GM18520 (cell line): ENCODE data around the gene C14orf132.
"Not testable (repeated sequence)": the region's sequence is repeated elsewhere in the genome, so short reads cannot be mapped to it uniquely, and the experiment has no call there.

Source experiments
- ATAC-seq: cut with Tn5 transposase; IDR thresholded peaks from one replicate; pipeline ENCODE4 v1.9.1; 2021; ENCODE audit not compliant: unreplicated experiment

Gene C14orf132

DNA sequence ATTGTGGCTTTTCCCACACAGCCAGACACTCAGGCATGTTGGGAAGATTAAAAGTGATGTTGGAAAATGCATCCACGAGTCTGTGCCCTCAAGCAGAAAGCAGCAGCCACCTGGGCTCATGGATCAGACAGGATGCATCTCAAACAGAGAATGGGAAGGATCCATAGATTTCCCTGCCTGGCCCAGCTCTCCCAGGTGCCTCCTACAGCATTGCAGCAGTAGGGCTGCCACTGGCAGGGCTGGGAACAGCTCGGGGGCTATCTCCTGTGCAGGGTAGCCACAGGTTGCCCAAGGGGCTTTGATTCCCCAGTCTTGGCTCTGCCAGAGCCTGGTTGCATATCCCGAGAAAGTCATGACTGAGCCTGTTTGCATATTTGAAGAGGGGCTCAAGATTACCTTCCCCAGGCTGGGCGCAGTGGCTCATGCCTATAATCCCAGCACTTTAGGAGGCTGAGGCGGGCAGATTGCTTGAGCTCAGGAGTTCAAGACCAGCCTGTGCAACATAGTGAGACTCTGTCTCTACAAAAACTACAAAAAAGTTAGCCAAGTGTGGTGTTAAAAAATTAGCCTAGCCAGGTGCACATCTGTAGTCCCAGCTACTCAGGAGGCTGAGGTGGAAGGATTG, 19.5 kb downstream of the C14orf132 start:
- no peak for ATAC-seq

DNA sequence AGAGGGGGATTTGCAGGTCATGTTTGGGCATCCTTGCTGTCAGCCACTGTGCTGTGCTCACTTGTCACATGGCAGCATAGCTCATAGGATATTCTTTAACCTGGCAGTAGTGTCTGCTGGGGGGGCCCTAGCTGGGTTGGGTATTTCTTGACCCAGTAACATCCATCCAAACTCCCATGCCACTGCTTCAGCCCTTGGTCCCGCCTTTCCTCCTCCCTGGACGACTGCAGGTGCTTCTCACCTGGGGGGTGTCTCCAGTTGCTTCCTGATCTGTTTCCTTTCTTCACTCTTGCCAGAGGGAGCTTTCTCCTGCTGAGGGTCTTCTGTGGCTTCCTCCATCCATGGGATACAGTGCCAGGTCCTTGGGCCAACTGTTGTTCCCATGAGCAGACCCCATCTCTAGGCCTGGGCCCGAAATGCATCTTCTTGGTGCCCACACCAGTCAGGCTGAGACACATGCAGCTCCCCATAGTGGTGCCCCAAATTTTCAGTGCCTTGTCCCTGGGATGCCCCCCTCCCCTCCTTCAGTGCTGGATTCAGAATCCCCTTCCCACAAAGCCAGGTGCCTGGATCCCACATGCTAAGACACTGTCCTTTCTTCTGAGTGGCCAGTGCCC, 20.5 kb downstream of the C14orf132 start:
- no peak for ATAC-seq

DNA sequence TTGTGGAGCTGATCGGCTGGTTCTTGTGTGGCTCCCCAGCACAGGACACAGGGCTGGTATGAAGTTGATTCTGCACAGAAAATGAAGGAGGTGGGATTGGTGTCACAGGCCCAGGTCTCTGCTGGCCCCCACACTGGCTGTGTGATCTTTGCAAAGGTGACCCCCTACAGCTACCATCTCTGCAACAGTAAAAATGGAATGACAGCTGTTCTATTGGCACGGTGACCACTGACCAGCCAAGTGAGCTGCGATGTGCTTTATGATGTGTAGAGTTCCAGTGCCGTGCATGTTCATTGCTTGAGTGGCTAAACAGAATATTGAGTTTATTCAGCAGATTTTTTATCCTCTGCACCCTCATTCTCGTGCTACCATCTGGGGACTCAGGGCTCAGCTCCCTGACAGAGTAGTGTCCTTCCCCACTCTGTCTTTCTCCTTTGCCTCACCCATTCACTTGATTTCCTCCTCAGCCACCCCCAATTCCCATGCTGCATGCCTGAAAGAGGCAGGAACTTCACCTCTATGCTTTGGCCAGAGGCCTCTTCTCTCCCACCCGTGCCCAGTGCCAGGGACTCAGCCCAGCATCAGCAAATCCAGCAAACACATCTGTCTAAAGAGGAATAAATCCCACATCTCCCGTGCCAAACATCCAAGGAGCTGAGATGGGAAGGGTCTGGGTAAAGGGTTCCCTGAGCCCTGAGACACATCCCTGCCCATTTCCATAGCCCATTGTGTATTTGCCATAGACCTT, 21.2 kb downstream of the C14orf132 start:
- no peak for ATAC-seq

DNA sequence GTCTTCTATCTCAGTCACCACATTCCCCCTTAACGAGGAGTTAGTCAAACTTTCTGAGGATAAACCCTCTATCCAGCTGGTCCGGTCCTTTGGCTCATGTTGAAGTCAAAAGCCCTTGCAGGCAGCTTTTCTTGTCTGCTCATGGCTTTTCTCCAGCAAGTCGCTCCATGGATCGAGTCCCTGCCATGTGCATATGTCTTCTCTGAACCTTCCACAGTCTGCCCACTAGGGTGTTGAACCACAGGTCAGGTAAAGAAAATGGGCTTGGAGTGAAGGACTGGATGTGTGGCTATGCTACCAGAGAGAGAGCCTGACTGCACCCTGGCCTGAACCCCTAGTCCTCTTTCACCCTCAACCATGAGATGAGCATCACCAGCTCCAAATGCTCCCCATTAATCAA, 22.8 kb downstream of the C14orf132 start:
- no peak for ATAC-seq

DNA sequence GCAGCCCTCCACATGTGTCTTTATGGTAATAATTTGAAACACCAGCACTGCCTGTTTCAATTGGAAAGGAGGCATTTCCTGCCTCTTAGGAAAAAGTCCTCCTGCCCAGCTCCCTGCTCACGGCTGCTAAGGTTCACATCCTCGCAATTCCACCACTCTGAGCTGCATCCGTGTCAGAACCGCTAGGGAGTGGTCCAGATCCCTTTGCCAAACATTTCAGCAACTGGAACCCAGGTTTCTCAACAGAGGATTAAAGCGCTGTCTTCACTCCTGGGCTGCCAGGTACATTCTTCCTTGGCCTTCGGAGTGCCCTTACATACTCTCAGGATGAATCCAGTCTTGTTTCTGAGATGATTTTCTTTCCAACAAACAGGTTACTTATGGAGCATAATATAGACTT, 23.3 kb downstream of the C14orf132 start:
- no peak for ATAC-seq

DNA sequence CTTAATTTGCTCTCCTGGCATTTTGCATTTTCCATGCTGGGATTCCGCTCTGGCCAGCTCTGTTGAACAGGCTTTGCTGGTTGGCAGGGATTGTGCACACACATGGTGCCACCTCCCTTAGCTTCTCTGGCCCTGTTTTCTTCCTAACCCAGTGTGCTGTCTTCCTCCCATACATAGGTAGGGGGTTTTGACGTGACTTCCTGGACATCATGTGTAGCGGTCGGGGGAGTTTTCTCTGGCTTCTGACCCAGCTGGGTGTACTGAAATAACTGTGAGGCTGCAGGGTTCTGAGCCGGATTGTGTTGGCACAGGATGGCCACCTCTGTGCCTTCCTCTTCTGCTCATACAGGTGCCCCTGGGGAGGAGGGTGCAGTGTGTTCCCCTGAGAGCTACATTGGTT, 25.7 kb downstream of the C14orf132 start:
- no peak for ATAC-seq

DNA sequence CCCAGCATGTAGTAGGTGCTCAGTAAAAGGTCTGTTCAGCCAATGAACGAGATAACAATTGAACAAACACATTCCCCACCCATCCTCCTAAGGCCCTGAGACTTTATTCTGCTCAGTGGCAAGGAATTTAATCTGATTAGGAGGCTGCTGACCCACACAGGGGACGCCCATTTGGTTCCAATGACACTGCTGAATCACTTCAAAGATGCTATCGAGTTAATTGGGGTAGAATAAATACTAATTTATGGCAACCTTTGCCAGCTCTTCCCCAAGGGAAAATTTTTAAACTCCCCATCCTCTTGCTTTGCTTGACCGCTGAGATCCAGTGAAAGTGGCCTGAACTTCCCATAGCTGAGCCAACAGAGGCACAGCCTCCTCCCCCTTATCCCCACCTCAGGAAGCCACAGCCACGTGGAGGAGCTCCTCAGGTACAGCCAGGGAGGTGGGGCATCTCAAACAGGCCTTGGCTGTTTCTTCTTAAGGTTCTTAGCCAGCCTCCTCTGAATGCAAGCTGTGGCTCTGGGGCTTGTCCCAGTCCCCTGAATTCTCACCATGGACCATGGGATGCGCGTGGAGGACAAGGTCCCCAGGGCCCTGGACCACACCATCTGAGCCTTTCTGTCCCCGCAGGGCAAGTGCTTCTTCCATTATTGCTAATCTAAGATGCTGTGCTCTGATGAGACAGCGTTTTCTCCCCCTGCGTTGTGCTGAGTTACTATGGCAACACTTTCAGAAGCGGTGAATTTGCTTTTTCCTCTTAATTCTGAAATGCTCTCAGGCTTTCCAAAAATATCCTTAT, 26.7 kb downstream of the C14orf132 start:
- ATAC-seq: no peak

DNA sequence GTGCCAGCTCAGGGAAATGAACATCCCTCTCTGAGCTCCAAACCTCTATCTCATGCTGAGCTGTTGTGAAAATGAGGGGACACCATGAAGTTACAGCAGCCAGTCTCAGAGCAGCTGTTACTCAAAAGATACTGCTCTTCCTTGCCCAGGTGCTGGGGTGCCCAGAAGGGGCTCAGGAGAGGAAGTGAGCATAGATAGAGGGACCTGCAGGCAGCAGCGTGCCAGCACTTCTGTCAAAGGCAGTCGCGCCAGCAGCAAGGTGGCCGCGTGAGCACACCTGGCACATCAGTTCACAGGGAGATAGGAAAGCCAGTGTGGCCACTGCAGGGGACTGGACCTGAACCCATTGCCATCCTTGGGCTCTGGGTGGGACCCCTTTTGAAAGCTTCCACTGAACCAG, 27.8 kb downstream of the C14orf132 start:
- no peak for ATAC-seq

DNA sequence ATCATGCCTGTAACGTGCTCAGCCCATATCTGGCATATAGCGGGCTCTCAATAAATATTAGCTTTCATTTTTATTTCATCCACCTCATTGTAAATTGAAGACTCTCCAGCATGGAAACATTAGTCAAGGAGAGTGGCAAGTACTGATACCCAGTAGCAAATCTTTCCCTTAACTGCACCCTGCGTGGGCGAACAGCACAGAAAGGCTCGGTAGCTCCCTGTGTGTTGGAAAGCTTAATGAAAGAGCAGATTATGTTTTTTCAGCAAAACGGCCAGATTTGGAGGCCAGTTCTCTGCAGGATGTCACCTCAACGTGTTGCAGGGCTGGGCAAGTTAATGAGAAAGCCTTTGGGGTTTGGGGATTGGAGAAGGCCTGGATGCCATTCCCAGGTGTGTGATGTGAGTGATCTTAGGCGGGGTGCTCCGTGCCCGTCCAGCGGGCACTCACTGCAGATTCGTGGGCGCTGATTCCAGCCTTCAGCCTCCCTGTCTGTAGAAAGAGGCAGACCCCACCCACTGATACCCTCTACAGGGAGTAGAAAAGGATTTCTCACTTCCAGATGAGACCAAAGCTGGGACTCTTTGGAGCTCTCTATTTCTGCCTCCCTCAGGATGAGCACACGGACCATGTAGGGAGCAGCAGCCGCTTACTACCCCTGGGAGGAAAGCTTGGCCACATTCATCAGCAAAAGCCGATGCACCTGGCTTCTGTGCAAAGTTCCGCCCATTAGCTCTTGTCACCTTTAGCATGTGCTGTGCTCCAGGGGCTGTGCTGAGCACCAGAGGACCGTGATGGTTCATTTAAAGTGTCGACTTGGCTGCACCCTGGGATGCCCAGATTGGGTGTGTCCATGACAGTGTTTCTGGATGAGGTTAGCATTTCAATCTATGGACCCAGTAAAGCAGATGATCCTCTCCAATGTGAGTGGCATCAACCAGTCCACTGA, 29.1 kb downstream of the C14orf132 start:
- no peak for ATAC-seq

DNA sequence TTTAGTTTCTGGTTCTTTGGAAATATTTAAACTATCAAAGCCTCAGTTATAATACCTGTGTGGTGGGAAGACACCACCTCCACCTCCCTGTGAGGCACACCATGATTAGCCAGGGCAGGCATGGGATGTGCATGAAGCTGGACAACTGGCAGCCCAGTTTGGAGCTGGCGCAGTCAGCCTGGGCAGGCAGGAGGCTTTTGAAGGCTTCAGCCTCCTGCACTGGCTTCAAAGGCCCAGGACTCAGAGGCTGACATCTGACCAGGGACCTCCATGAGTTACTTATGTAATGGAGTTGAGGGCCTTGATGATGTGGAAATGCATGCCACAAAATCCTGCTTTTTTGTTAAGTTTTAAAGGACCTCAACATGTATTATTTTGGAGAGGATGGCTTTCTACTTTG, 30.3 kb downstream of the C14orf132 start:
- no peak for ATAC-seq

DNA sequence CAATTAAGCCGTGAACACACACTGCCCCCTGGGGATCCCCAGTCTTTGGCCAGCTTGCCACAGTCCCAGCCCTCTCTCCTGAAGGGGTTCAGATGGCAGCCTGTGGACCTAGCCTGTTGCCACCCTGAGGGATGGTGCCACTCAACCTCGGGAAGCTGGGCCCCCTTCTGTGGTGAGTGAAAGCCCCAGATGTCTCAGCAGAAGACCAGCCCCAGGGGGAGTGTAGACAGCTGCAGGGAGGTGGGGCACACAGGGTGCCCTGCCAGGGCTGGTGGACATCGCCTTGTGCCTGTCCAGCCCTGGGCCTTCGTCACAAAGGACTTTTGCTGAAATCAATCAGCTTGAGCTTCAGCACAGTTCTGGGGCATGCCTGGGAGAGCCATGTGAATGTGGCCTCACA, 32.4 kb downstream of the C14orf132 start:
- ATAC-seq: no peak

DNA sequence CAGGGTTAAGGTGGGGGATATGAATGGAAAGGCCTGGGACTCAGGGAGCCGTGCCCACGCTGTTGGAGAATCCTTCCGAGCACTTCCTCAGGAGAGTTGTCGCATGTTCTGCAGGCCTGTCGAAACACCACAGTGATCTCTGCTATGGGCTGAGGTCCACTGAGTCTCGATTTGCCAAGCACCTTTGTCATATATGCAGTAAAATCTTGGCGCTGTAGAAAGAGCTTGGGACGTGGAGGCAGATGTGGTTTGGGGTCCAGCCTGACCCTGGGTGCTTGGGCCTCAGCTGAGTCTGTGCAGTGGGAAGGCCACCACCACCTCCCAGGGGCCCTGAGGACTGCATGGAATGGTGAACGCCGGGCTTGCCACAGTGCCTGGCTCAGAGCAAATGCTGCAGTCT, 32.9 kb downstream of the C14orf132 start:
- ATAC-seq: no peak

DNA sequence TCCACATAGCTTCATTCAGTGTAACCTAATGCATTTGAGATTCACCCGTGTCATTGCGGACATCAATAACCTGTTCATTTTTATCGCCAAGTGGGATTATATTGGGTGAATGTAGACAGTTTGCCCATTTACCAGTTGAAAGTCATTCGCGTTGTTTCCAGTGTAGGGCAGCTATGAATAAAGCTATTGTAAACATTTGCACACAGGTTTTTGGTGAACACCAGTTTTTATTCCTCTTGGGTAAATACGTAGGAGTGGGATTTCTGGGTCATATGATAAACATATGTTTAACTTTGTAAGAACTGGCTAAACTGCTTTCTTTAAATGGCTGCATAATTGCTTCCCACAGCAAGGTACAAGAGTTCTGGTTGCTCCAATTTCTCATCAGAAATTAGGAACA, 33.6 kb downstream of the C14orf132 start:
- no peak for ATAC-seq

DNA sequence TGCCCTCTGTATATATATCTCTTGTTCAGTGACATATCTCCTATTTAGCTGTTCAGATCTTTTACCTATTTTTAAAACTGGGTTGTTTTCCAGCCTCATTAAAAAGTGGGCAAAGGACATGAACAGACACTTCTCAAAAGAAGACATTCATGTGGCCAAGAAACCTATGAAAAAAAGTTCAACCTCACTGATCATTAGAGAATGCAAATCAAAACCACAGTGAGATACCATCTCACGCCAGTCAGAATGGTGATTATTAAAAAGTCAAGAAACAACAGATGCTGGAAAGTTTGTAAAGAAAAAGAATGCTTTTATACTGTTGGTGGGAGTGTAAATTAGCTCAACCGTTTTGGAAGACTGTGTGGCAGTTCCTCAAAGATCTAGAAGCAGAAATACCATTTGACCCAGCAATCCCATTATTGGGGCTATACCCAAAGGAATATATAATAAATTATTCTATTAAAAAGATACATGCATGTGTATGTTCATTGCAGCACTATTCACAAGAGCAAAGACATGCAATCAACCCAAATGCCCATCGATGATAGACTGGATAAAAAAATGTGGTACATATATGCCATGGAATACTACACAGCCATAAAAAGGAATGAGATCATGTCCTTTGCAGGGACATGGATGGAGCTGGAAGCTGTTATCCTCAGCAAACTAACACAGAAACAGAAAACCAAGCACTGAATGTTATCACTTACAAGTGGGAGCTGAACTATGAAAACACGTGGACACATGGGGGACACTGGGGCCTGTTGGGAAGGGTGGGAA, 34.3 kb downstream of the C14orf132 start:
- not testable (repeated sequence) for ATAC-seq

DNA sequence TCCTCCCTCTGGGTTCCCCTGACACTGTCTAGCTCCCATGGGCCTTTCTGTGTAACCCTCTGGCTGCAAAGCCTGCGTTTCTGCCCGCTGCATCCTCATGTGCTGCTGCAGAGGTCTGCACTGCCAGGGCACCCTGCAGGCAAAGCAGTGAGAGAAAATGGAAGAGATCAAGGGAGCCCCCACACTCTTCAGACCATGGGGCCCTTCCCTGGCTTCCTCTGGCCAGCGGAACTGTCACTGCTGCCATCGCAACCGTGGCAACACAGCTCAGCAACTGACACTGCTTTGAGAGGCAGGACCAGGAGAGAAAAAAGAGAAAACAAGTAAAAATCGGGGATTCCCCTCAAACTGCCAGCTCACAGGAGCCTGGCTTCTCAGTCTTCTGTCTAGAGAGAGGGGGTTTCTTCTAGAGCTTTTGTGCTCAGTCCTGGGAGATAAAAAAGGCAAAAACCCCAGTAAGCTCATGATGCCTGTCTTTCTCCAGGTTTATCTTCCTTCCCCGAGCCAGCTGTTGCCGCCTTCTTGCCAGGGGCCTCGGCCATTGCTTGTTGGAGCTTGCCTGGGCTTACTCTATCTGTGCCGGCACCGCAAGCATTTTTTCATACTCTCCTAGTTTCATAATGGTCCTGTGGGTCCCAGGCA, 38.9 kb downstream of the C14orf132 start:
- ATAC-seq: no peak

DNA sequence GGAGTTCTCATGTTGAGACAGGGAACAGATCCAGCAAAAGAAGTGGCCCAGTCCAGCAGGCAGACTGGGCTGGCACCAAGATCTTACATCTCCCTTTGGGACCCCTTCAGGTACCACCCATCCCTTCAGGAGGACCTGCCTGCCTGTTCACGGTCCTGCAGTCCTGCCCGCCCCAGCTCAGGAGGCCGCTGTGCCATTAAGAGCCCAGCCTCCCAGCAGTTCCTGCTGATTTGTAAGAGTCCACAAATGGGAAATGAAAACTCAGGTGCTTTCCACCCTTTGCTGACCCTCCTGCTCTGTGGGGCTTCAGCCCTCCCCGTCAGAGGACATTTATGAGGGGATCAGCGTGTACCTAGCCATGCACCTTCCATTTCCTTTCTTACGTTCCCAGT, 39.5 kb downstream of the C14orf132 start:
- ATAC-seq: no peak

DNA sequence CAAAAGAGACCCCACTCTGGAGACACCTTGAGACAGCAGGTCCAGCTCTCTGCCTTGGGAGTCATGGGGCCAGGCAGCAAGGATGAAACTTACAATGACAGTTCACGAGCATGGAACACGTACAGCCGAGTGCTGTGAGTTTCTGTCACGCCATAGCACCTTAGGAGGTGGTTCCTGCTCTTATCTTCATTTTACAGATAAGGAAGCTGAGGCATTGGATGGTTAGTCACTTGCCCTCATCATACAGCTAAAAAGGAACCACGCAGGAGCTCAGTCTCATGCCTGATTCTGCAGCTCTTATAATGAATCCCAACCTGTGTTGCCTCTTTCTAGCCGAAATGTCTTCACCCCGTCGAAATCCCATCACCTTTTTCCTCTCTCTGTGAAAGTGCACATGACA, 39.9 kb downstream of the C14orf132 start:
- no peak for ATAC-seq

DNA sequence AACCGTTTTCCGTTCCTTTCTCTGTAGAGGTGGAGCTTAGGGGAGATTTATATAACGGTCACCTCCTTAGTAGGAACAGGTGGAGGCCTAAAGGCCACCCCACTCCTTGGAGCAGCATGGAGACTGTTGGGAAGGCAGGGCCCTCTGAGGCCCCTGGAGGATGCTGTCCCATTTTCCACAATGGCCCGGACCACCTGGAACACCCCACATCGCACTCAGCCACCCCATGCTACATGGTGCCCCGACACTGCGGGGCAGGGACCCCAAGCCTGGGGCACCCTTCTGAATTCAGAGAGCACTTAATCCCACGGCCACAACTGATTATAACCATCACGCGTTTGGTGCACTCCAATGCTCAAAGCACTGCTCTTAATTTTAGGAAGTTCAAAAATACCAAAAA, 41.4 kb downstream of the C14orf132 start:
- ATAC-seq: no peak

DNA sequence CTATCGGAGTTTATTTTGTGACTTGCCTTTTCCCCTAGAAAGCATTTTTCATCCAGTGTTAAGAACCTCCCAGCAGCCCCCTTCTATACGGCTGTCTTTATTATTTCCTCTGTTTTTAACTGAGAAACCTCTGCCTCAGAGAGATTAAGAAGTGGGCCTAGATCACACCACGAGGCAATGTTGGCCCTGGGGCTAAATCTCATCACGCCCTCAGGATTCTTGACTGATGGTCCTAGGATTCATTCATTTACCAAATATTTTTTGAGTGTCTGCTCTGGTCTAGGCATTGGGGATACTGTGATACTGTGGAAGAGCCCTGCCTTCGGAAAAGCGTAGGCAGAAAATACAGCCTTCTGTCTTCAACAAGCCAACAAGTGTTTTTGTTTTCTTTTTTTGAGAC, 42.1 kb downstream of the C14orf132 start:
- ATAC-seq: no peak
